GM21390 (cell line): ENCODE results near the gene UXS1.

Experiments used
- ATAC-seq: cut with Tn5 transposase; IDR thresholded peaks from one replicate; pipeline ENCODE4 v1.9.1; 2021; ENCODE audit not compliant: unreplicated experiment

UXS1 gene

GRCh38 chr2:106113361-106113966 is 80.6 kb downstream of the UXS1 start:
- no peak for ATAC-seq

GRCh38 chr2:106111882-106112571 is 82.1 kb downstream of the UXS1 start:
- no peak for ATAC-seq

- no peak for ATAC-seq
Measured at GRCh38 chr2:106109675-106110424, 84.3 kb downstream of the UXS1 start.

GRCh38 chr2:106108791-106109190 is 85.3 kb downstream of the UXS1 start:
- ATAC-seq = no peak

- ATAC-seq = no peak
Measured at GRCh38 chr2:106108351-106108750, 85.8 kb downstream of the UXS1 start.

- peak; percentile 56 for ATAC-seq
Measured at GRCh38 chr2:106107509-106108131, 86.5 kb downstream of the UXS1 start.

- no peak for ATAC-seq
Measured at GRCh38 chr2:106106622-106107508, 87.2 kb downstream of the UXS1 start.

- no peak for ATAC-seq
Measured at GRCh38 chr2:106105151-106105922, 88.8 kb downstream of the UXS1 start.

GRCh38 chr2:106104332-106105062 is 89.6 kb downstream of the UXS1 start:
- ATAC-seq = no peak

- ATAC-seq = no peak
Measured at GRCh38 chr2:106099691-106100090, 94.4 kb downstream of the UXS1 start.

GRCh38 chr2:106098664-106099063 is 95.4 kb downstream of the UXS1 start:
- ATAC-seq = no peak

- ATAC-seq = no peak
Measured at GRCh38 chr2:106098081-106098480, 96.0 kb downstream of the UXS1 start.

GRCh38 chr2:106097038-106098000 is 96.8 kb downstream of the UXS1 start:
- ATAC-seq = no peak

GRCh38 chr2:106096299-106097037 is 97.6 kb downstream of the UXS1 start:
- ATAC-seq = no peak

- ATAC-seq = no peak
Measured at GRCh38 chr2:106095478-106096298, 98.4 kb downstream of the UXS1 start.

- ATAC-seq = no peak
Measured at GRCh38 chr2:106094131-106094841, 99.8 kb downstream of the UXS1 start.
